Suppressor macrophage treated with lipopolysaccharide for 4 hours (primary cell): ENCODE measurements around the gene KIRREL1.

Source experiments
- DNase-seq: peaks from one replicate; pipeline ENCODE4 v3.0.0-alpha.2; 2020

The KIRREL1 gene

GRCh38 chr1:158077411-158078256 lies 84.2 kb downstream of the KIRREL1 start:
- DNase-seq: no peak

GRCh38 chr1:158078569-158079080 lies 85.2 kb downstream of the KIRREL1 start:
- no peak for DNase-seq

GRCh38 chr1:158080066-158080465 lies 86.6 kb downstream of the KIRREL1 start:
- DNase-seq: no peak

GRCh38 chr1:158084336-158084735 lies 90.9 kb downstream of the KIRREL1 start:
- no peak for DNase-seq

GRCh38 chr1:158084747-158085146 lies 91.3 kb downstream of the KIRREL1 start:
- DNase-seq: no peak

- DNase-seq: peak; percentile 71
These were observed 94.0 kb downstream of the KIRREL1 start for GRCh38 chr1:158087320-158087927.

- no peak for DNase-seq
These were observed 96.0 kb downstream of the KIRREL1 start for GRCh38 chr1:158089476-158089875.

GRCh38 chr1:158089925-158090637 lies 96.6 kb downstream of the KIRREL1 start:
- no peak for DNase-seq

- DNase-seq: no peak
These were observed 99.9 kb downstream of the KIRREL1 start for GRCh38 chr1:158093376-158093775.

- DNase-seq: no peak
These were observed 101.1 kb downstream of the KIRREL1 start for GRCh38 chr1:158094571-158094970.

- peak; percentile 61 for DNase-seq
These were observed 102.4 kb downstream of the KIRREL1 start for GRCh38 chr1:158095737-158096335.

- DNase-seq: no peak
These were observed 104.8 kb downstream of the KIRREL1 start for GRCh38 chr1:158098256-158098655.

GRCh38 chr1:158099185-158099584 lies 105.7 kb downstream of the KIRREL1 start:
- DNase-seq: no peak

- no peak for DNase-seq
These were observed 107.1 kb downstream of the KIRREL1 start for GRCh38 chr1:158100498-158100897.

- no peak for DNase-seq
These were observed 108.0 kb downstream of the KIRREL1 start for GRCh38 chr1:158101455-158101854.

GRCh38 chr1:158101927-158102326 lies 108.5 kb downstream of the KIRREL1 start:
- peak; percentile 26 for DNase-seq

- no peak for DNase-seq
These were observed 109.6 kb downstream of the KIRREL1 start for GRCh38 chr1:158102881-158103674.

GRCh38 chr1:158103861-158104522 lies 110.5 kb downstream of the KIRREL1 start:
- no peak for DNase-seq

- no peak for DNase-seq
These were observed 111.4 kb downstream of the KIRREL1 start for GRCh38 chr1:158104891-158105290.

GRCh38 chr1:158105352-158106095 lies 112.1 kb downstream of the KIRREL1 start:
- no peak for DNase-seq

GRCh38 chr1:158107916-158108315 lies 114.5 kb downstream of the KIRREL1 start:
- no peak for DNase-seq
